ENCODE data around the gene MSN. TPM values are rescaled to one million over a fixed set of nuclear protein-coding genes. Genes with fewer than 3 reads are reported as not detected.
"Not testable (repeated sequence)": the region's sequence is repeated elsewhere in the genome, so short reads cannot be mapped to it uniquely, and the experiment has no call there.

MSN gene
- 224 and 278 TPM in 2 replicates for total RNA-seq (2022)
- Bru-seq, nascent RNA: percentile 89 among the genes with signal in this experiment
- percentile 92 among the genes with signal in this experiment for BruChase-seq, experiment 1, labeled RNA remaining after a 6-hour chase
- BruChase-seq, experiment 2, labeled RNA remaining after a 2-hour chase: percentile 83 among the genes with signal in this experiment
- long read RNA-seq, transcript MSN-201 (13 exons, 3,944 nt): major isoform, 527 of 667 reads
- long read RNA-seq, partial matches to known transcripts: 106 of 667 reads
- long read RNA-seq, other reads (novel, unspliced or antisense): 34 of 667 reads

DNA sequence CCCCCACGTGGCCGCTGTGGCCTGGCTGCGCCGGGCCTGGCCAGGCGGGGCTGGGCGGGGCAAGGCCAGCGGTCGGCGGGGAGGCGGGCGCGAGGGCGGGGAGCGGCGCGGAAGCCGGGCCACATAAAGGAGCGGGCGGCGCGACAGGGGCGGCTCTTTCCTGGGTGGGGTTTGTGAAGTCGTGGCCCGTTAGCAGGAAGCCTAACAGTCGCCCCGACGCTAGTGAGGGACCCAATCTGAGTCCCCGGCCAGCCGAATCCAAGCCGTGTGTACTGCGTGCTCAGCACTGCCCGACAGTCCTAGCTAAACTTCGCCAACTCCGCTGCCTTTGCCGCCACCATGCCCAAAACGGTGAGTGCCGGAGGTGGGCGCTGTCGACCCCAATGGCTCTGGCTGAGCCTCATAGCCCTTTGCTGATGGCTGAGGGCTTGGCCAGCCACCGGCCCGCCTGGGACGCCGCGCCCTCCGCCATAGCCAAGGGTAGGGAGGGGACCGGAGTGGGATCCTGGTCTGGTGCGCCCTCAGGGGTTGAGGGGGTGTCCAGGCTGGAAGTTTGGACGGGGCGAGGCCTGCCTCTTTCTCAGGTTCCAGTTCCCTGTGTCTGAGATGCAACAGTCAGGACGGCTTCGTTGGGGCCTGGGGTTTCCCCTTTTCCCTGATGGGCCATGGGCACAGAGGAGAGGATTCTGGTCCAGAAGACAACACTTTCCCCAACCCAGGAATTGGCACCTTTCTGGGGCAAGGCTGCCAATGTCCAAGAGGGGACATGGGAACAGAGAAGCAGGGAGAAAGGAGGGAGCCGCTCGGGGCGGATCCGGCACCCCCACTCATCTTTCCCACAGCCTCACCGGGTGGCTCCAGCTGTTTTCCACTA, at the start of gene MSN:
Gene MSN, plus strand, starts transcription at position 152 of the 874 bp plus-strand sequence. Its CDS starts 188 bp downstream, at position 340.
- Mint-ChIP-seq H3K27me3 (ENCODE audit: insufficient read depth, unreplicated experiment) (no peaks in the 10 kb centered on the region), H3K9me3 (ENCODE audit: unreplicated experiment) (peaks cover 7% of the 10 kb centered on the region), H3K36me3 (ENCODE audit: insufficient read depth, unreplicated experiment) (no peaks in the 10 kb centered on the region), H3K27ac (ENCODE audit: low read depth, unreplicated experiment) (peak within 1 kb of the TSS; percentile 76), H3K4me1 (ENCODE audit: insufficient read depth, unreplicated experiment) (peaks cover 23% of the 10 kb centered on the region), H3K4me3 (ENCODE audit: unreplicated experiment) (peak within 1 kb of the TSS; percentile 83)
- ChIA-PET POLR2A (interaction anchor here (0.6 to 3.9 kb wide), 9 partner anchors 11 to 971 kb away, joined by 3 to 39 read pairs (median 6); partner anchors contain the start of gene EDA2R), CTCF (interaction anchor here (0.5 to 1.3 kb wide), 8 partner anchors 13 to 811 kb away, joined by 3 to 8 read pairs (median 4); no protein-coding TSS in a partner anchor)
- TF ChIP-seq, protein P1, sequence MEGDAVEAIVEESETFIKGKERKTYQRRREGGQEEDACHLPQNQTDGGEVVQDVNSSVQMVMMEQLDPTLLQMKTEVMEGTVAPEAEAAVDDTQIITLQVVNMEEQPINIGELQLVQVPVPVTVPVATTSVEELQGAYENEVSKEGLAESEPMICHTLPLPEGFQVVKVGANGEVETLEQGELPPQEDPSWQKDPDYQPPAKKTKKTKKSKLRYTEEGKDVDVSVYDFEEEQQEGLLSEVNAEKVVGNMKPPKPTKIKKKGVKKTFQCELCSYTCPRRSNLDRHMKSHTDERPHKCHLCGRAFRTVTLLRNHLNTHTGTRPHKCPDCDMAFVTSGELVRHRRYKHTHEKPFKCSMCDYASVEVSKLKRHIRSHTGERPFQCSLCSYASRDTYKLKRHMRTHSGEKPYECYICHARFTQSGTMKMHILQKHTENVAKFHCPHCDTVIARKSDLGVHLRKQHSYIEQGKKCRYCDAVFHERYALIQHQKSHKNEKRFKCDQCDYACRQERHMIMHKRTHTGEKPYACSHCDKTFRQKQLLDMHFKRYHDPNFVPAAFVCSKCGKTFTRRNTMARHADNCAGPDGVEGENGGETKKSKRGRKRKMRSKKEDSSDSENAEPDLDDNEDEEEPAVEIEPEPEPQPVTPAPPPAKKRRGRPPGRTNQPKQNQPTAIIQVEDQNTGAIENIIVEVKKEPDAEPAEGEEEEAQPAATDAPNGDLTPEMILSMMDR (IDR thresholded peaks at IDR 0.05; ENCODE audit: unreplicated experiment): no peak
- intact Hi-C loops (cut with micrococcal nuclease): loop anchor here (1.0 kb wide), 2 partner anchors 37 to 72 kb away; no protein-coding TSS in a partner anchor
- BruUV-seq (replicated peaks): TSS peak; percentile 81
- DNase-seq (ENCODE audit: unreplicated experiment): peak; percentile 61

DNA sequence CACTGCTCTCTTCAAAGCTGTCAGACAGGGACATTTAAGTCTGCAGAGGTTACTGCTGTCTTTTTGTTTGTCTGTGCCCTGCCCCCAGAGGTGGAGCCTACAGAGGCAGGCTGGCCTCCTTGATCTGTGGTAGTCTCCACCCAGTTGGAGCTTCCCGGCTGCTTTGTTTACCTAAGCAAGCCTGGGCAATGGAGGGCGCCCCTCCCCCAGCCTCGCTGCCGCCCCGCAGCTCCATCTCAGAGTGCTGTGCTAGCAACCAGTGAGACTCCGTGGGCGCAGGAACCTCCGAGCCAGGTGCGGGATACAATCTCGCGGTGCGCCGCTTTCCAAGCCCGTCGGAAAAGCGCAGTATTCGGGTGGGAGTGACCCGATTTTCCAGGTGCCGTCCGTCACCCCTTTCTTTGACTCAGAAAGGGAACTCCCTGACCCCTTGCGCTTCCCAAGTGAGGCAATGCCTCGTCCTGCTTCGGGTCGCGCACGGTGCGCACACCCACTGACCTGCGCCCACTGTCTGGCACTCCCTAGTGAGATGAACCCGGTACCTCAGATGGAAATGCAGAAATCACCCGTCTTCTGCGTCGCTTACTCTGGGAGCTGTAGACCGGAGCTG, 47.3 kb upstream of the MSN start:
- POLR2A ChIA-PET; intact Hi-C loops (cut with micrococcal nuclease); H3K27ac Mint-ChIP-seq (ENCODE audit: low read depth, unreplicated experiment); DNase-seq (ENCODE audit: unreplicated experiment); H3K9me3 Mint-ChIP-seq (ENCODE audit: unreplicated experiment); H3K36me3 Mint-ChIP-seq (ENCODE audit: insufficient read depth, unreplicated experiment); BruUV-seq (replicated peaks); H3K4me3 Mint-ChIP-seq (ENCODE audit: unreplicated experiment); H3K27me3 Mint-ChIP-seq (ENCODE audit: insufficient read depth, unreplicated experiment); H3K4me1 Mint-ChIP-seq (ENCODE audit: insufficient read depth, unreplicated experiment): not testable (repeated sequence)
- CTCF ChIA-PET: interaction anchor here (0.7 kb wide), 1 partner anchor 466 kb away, joined by 3 read pairs; no protein-coding TSS in a partner anchor

- TF ChIP-seq, protein P1 (IDR thresholded peaks at IDR 0.05; ENCODE audit: unreplicated experiment): no peak
- Mint-ChIP-seq H3K9me3 (ENCODE audit: unreplicated experiment) (peaks cover 5% of the 10 kb centered on the region), H3K4me3 (ENCODE audit: unreplicated experiment) (no peak overlapping the region), H3K36me3 (ENCODE audit: insufficient read depth, unreplicated experiment) (no peaks in the 10 kb centered on the region), H3K27ac (ENCODE audit: low read depth, unreplicated experiment) (no peak overlapping the region), H3K4me1 (ENCODE audit: insufficient read depth, unreplicated experiment) (peaks cover 7% of the 10 kb centered on the region), H3K27me3 (ENCODE audit: insufficient read depth, unreplicated experiment) (no peaks in the 10 kb centered on the region)
- no peak for DNase-seq (ENCODE audit: unreplicated experiment)
- CTCF ChIA-PET: no interaction called here
- BruUV-seq (replicated peaks): no TSS peak
- POLR2A ChIA-PET: no interaction called here
- intact Hi-C loops (cut with micrococcal nuclease): no loop called here
These were observed 36.7 kb upstream of the MSN start for GRCh38 chrX:65630771-65631170.

DNA sequence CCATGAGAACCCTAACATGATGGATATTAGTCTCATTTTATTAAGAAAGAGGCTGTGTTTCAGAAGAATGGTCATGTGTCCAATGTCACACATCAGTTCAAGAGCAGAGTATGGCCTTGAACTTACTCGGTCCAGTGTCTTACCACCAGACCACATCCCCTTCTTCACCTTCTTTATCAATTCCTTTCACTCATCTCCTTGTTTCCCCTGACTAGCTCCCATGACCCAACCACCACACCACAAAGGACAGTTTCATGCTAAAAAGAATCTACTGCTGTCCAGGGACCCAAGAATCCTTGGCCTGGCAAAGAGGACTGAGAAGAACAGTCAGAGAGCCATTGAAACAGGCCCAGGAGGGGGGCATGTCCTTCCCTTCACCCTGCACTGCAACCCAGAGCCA, 33.6 kb upstream of the MSN start:
- no peak overlapping the region for H3K27ac Mint-ChIP-seq (ENCODE audit: low read depth, unreplicated experiment)
- intact Hi-C loops (cut with micrococcal nuclease): no loop called here
- H3K27me3 Mint-ChIP-seq (ENCODE audit: insufficient read depth, unreplicated experiment): no peaks in the 10 kb centered on the region
- TF ChIP-seq, protein P1 (IDR thresholded peaks at IDR 0.05; ENCODE audit: unreplicated experiment): no peak
- POLR2A ChIA-PET: no interaction called here
- CTCF ChIA-PET: no interaction called here
- peaks cover 13% of the 10 kb centered on the region for H3K4me1 Mint-ChIP-seq (ENCODE audit: insufficient read depth, unreplicated experiment)
- no peaks in the 10 kb centered on the region for H3K36me3 Mint-ChIP-seq (ENCODE audit: insufficient read depth, unreplicated experiment)
- peaks cover 5% of the 10 kb centered on the region for H3K9me3 Mint-ChIP-seq (ENCODE audit: unreplicated experiment)
- H3K4me3 Mint-ChIP-seq (ENCODE audit: unreplicated experiment): no peak overlapping the region
- BruUV-seq (replicated peaks): no TSS peak
- DNase-seq (ENCODE audit: unreplicated experiment): no peak
